DMS153 treated with DMSO at 0.1 percent for 48 hours (cell line): ENCODE data around the gene CNKSR1.
"Not testable (repeated sequence)": the region's sequence is repeated elsewhere in the genome, so short reads cannot be mapped to it uniquely, and the experiment has no call there.

ENCODE experiments used
- DNase-seq: peaks from one replicate; lab custom pipeline; 2025; ENCODE audit not compliant: unreplicated experiment; lab: John Stamatoyannopoulos, UW

Gene CNKSR1

GRCh38 chr1:26224606-26225005 is 47.3 kb downstream of the CNKSR1 start:
- DNase-seq = no peak

GRCh38 chr1:26225033-26225831 is 47.9 kb downstream of the CNKSR1 start:
- peak; percentile 24 for DNase-seq

GRCh38 chr1:26230682-26231081 is 53.4 kb downstream of the CNKSR1 start:
- DNase-seq = not testable (repeated sequence)

GRCh38 chr1:26233903-26234643 is 56.8 kb downstream of the CNKSR1 start, which contains the start of gene CEP85:
TSS of gene CEP85 (plus strand) at chr1:26234200. CDS start at chr1:26239784, 5,584 bp downstream.
- peak; percentile 100 for DNase-seq

GRCh38 chr1:26234644-26235370 is 57.5 kb downstream of the CNKSR1 start:
- peak; percentile 15 for DNase-seq

- DNase-seq = no peak
These were observed 60.1 kb downstream of the CNKSR1 start for GRCh38 chr1:26237230-26237966.
